Left hindlimb (tissue), 1 donor: ENCODE data around the gene F8.
"Not testable (repeated sequence)": the region's sequence is repeated elsewhere in the genome, so short reads cannot be mapped to it uniquely, and the experiment has no call there.

Experiments
- DNase-seq: peaks from one replicate; pipeline ENCODE4 v3.0.0-alpha.2; 2018

The F8 gene

DNA sequence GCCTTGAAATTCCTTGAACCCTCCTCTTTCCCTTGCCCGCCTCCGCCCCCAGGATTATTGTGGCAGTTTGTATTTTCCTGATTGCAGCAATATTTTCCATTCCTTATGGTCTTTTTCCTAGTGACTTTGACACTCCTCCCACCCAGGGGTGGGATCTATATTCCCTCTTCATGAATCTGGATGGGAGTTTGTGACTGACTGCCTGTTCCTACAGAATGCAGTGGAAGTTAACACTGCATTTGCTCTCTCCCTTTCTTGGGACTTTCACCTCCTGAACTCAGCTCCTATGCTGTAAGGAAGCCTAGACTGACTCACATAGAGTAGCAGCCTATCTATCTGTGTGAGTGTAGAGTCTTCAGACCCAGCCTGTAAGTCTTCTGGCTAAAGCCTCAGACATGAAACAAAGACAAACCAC, 6.4 kb upstream of the F8 start:
- DNase-seq, result no peak

DNA sequence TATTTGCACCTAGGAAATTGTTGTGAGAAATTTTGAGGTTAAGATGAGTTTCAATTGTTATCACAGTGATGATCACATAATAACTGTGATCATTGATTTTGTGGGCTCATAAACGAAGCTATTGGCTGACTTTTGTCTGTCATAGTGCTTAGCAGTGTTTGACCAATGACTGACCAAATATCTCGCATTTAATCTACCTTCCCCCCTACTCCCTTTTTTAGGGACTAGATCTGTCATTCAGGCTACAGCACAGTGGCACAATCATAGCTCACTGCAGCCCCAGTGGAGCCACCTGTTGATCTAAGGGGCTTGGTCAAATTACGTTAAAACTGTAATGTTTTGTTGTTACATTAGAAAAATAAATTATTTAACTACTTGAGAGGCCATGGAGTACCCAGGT, 5.6 kb upstream of the F8 start:
- no peak for DNase-seq

DNA sequence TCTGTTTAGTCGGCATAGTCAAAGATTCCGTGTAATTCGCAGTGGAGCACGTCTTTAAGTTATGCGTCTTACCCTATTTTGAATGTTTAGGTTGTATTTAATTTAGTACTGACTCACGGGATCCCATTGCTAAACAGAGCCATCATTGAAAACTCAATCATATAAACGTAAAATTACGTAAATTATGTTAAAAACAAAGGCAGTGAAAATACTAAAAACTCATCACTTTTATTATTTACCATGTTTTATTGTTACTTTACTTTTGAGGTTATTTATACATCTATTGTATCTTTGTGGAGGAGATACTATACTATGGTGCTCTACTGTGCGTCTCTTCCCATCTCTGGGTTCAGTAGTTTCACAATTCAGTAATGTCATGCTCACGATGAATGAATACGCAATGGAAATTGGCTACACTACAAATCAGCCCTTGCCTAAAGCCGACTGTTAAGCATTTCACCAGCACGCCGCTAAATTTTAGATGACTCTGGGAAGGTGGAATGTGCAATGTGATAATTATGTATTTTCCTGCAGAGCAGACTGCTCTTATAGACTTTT, 5.1 kb upstream of the F8 start:
- no peak for DNase-seq

- peak; percentile 95 for DNase-seq
Measured at GRCh38 chrX:155026727-155027508, 4.4 kb upstream of the F8 start, which contains the start of gene FUNDC2. FUNDC2 (plus strand) TSS chrX:155026844; CDS start chrX:155026939, 95 bp downstream.

DNA sequence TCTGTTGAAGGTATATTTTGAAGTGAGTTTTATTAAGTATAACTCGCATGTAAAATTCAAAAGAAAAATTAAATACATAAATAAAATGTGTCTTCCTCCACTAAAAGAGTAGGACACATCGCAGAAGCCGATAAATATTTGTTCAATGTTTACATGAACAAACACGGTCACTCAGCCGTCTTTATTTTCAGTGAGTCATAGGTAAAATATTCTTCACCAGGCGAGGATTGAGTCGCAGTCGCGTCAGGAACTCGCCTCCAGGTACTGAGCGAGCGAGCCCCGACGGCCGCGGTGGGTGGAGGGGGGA, 3.9 kb upstream of the F8 start:
- no peak for DNase-seq

DNA sequence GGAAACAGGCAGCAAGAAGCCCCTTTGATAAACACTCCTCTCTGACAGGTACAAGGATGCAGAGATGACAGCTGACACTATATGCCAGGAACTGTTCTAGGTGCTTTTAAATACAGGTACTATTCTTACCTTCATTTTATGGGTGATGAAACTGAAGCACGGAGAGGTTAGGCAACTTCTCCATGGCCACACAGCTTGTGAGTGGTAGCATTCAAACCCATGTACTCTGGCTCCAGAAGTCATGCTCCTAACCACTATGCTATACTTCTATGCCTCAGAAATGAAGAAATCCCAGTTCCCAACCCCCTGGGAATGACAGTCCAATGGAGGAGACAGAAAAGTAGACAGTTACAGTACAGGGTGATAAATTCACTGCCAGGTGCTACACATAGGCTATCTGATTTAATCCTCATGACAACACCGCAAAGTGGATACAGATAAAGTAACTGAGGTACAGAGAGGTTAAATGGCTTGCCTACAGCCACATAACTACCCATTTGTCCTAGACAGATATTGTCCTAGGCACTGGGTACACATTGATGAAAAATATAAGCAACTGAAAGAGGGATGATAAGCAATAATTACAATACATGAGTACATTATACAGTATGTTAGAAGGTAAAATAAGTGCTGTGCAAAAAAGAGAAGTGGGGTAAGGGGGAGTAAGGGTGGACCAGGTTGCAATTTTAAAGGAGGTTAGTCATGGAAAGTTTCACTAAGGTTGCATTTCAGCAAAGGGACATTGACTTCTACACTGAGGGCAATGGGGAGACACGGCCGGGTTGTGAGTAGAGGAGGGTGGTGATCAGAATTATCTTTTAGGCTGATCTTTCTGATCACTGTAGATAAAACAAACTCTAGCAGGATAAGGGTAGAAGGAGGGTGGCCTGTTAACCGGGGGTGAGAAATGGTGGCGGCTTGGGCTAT, 1.6 kb upstream of the F8 start:
- DNase-seq, result no peak

GRCh38 chrX:155020591-155020990, 1.9 kb downstream of the F8 start:
- DNase-seq, result no peak

GRCh38 chrX:155009994-155010472, 12.5 kb downstream of the F8 start:
- DNase-seq, result no peak

GRCh38 chrX:155008578-155008977, 13.9 kb downstream of the F8 start:
- not testable (repeated sequence) for DNase-seq

DNA sequence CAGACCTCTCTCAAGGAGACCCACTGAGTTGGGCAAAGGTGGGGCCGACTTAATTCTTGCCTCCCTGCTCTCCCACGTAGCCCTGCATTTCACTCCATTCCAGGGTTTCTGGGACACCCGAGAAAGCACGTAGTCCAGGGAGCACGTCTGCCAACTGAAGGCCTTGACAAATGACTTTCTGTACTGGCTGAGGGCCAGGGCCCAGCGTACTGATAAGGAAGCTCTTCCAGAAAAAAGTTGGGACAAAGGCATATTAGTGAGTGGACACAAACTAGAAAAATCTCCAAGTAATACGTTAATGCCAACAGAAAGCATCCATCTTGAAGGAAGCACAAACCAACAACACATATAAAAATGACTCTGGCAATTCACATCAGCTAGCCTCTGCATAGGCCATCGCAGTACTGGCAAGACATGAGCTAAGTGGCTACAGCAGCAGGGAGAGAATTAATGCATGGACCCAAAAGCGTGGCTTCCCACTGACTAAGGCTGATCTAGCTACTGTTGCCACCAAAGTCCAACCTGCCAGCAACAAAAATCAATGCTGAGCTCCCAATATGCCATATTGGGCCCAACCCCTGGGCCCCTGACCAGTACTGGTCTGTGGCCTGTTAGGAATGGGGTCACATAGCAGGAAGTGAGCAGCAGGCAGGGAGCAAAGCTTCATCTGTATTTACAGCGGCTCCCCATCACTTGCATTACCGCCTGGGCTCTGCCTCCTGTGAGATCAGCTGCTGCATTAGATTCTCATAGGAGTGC, 15.4 kb downstream of the F8 start:
- not testable (repeated sequence) for DNase-seq

DNA sequence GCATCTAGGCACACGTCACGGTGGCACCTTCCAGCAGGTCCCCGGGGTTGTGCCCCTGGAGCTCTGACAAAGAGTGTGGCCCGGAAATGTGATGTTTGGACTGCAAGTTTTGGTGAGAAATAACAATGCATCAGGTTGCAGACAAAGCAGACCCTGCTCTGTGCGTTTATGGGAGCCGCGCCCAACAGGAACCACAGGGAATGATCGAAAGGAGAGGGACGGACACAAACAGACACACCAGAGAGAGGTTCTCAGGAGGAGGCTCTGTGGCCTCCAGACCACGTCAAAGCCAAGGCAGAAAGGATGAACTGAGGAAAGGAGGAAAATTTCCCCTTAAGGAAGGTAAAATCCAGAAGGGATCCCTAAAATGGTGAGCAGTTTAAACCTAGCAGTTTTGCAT, 16.1 kb downstream of the F8 start:
- not testable (repeated sequence) for DNase-seq

DNA sequence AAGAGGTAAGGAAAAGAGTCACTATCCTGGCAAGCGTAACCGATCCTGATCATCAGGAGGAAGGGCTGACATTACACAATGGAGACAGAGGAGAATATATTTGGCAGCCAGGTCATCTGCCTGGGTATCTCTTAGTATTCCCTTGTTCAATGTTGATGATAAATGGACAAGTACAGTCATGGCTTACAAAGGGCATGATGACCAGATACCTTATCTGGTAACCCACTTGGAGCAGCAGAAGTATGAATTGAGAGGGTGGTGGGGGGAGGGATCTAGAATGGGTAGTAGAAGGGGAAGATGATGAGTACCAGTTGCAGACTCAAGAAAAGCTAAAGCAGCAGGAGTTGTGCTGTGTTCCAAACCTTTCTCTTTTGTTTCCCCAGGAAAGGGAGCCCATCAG, 17.3 kb downstream of the F8 start:
- no peak for DNase-seq

DNA sequence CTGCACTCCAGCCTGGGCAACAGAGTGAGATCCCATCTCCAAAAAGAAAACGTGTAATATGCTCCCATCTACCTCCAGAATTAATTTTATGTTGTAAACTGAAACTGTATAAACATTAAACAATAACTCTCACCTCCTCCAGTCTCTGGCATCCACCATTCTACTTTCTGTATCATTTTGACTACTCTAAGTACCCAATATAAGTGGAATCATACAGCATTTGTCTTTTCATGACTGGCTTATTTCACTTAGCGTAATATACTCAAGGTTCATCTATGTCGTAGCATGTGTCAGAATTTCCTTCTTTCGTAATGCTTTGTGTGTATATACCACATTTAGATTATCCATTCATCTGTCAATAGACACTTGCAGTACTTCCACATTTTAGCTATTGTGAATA, 20.6 kb downstream of the F8 start:
- no peak for DNase-seq

DNA sequence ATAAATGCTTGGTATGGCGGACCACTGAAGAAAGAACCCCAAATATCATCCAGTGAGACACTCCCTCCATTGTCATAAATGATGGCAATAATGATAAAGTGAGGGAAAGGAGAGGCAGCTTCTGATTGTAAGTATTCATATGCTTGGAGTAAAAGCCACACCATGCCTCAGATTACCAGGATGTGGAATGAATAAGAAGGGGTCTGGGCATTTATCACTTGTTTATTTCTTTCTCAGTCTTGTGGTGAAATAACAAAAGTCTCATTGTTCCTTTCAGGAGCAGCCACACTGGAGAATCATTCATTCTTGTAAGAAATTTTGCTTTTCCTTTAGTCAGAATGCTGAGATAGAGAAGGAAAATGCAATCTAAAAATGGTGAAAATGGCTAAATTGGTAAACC, 21.7 kb downstream of the F8 start:
- DNase-seq, result no peak

DNA sequence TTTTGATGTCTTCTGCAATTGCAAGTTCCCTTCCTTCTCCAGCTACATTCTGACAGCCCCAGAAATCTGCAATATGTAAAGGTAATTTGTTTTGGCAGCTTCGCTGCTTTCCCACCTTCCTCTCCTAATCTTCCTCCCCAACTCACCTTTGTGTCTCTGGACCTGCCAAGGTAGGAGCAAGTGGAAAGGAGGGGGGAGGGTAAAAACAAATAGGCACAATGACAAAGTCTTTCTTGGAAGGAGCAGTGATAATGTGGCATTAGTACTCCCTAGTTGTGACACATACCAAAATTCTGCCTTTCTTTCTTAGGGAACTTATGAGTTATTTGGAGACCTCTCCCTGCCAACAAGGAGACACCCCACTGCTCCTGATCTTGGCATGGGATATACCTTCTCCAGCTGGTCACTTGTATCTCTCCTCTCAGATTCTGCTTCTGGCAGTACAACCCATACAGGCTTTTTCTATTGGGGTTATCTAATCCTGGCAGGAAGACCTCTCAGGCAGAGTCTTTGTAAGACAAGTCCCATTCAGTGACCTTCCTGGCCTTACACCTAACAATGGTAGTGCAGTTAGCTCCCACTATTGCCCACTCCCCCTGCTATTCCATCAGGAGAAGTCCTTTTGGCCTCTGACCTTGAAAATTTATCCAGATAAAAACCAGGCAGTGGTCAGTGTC, 24.2 kb downstream of the F8 start:
- no peak for DNase-seq

- DNase-seq, result no peak
Measured at GRCh38 chrX:154991476-154991875, 31.0 kb downstream of the F8 start.

DNA sequence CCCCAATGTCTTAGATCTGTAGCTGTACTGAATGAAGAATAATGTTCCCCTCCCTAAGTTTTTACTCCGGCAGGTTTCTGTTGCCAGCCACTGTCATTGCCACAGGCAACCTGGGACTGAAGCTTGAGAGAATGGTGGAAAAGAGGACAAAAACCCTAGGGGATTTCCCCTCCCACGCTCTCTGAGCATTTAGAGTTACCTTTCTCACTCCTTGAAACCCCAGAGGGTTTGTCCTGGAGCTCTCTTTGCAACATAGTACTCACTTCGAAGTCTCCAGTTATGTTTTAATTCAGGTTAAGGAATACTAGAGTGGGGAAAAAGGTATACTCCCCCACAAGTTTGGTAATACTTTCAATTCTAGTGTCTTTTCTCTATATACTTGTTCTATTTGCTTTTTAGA, 31.5 kb downstream of the F8 start:
- no peak for DNase-seq

DNA sequence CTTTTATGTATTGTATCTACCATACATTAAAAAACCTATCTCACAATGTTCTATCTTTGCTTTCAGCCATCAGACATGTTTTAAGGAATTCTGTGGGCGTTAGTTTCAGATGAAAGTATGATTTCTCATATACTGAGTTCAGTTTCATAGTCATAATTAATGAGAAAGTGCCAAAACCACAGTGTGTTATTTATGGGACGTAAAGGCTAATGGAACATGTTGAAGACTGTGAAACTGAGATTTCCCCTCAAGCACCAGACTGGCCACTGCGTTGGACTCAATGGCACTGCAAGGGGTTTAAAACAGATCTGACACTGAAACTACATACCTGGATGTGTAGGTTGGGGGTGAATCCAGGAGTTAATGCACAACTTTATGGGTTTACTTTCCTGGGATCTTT, 32.0 kb downstream of the F8 start:
- DNase-seq, result no peak

- no peak for DNase-seq
Measured at GRCh38 chrX:154988719-154989118, 33.8 kb downstream of the F8 start.

DNA sequence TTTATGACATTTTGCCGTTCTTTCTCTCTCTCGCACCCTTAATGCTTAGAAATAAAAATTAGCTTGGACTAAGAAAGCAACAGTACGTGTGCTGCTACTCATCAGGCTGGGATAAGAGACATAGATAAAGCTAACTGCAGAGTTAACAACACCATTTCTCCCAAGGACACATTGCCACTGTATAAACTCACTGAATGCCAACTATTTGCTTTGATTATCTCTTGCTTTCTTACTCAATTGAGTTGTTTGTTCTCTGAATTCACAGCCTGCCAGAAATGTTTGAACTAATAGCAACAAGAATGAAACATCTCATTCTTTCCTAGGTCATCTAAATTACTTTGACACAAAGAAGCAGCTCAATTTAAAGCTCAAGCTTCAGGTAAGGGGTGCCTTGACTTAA, 34.6 kb downstream of the F8 start:
- no peak for DNase-seq

DNA sequence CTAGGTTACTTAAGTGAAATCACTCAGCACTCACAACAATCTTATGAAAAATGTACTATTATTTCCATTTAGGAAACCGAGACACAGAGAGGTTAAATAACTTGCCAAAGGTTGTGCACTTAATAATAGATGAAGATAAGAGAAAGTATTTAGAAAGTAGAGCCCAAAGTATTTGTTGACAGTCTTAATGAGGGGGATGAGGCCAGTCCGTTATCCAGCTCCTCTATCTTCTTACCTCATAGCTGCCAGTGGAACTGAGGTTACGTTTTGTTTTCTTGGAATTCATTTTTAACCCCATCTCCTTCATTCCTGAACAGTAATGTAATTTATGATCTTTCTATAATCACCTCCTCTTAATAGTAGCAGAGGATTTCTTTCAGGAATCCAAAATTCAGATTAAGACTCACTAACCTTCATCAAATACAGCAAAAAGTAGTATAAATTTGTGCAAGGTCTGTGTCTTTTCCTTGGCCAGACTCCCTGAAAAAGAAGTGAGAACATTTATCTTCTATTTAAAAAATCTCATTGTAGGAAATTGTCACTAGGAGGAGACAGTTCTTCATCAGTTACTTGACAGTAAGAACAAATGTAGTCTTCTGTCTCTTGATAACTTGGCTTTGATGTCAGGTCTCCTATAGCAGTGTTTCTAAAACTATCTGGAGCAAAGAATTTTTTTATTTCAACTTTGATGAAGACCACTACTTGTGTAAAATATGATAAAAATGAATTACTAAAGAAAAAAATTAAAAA, 35.5 kb downstream of the F8 start:
- no peak for DNase-seq

DNA sequence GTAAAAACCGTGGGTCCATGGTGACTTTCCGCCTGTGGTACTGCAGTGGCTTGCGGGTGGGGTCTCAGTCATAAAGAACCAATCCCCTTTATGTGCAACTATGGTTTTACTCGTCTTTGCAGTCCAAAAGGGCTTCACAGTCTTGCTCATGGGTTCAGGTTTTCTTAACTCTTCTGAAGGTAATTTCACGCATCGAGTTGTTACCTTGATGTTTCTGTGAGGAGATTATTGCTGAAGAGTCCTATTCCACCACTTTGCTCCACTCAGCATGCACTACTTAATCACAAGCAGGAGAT, 41.5 kb downstream of the F8 start:
- no peak for DNase-seq
